Astrocyte (in vitro differentiated cells and primary cell): ENCODE results near the gene SLC4A5. TPM values are rescaled to one million over a fixed set of nuclear protein-coding genes. Genes with fewer than 3 reads are reported as not detected.

Source experiments
- DNase-seq: peaks from one replicate; pipeline ENCODE4 v3.0.0-alpha.2; 2010; ENCODE audit warnings: low read depth
- FAIRE-seq: peaks from 2 replicates; lab custom pipeline; 2011; peaks lifted over from hg19 to GRCh38; lab: Jason Lieb, UNC
- H2AFZ ChIP-seq: 2 replicates; pipeline ENCODE4 v1.6.0; 2012; ENCODE audit warnings: low read depth, low read length, inconsistent platforms
- H3K27ac ChIP-seq: 2 replicates; pipeline ENCODE4 v1.5.1; 2011; ENCODE audit warnings: low read depth, low read length, inconsistent platforms
- H3K27me3 ChIP-seq: 2 replicates; pipeline ENCODE4 v1.6.0; 2011; ENCODE audit warnings: low read length, inconsistent platforms; ENCODE audit not compliant: insufficient read depth
- H3K36me3 ChIP-seq: 2 replicates; pipeline ENCODE4 v1.5.1; 2011; ENCODE audit warnings: low read length, inconsistent platforms; ENCODE audit not compliant: insufficient read depth
- H3K4me1 ChIP-seq: 2 replicates; pipeline ENCODE4 v1.5.1; 2011; ENCODE audit warnings: low read length, inconsistent platforms; ENCODE audit not compliant: insufficient read depth
- H3K4me2 ChIP-seq: 2 replicates; pipeline ENCODE4 v1.6.0; 2012; ENCODE audit warnings: low read length, inconsistent platforms
- H3K4me3 ChIP-seq: 2 replicates; pipeline ENCODE4 v1.5.1; 2011; ENCODE audit warnings: low read depth, mild to moderate bottlenecking, low read length, inconsistent platforms; ENCODE audit not compliant: insufficient read depth
- H3K79me2 ChIP-seq: 2 replicates; pipeline ENCODE4 v1.6.0; 2012; ENCODE audit warnings: mild to moderate bottlenecking, low read length, inconsistent platforms; ENCODE audit not compliant: insufficient read depth
- H3K9ac ChIP-seq: 2 replicates; pipeline ENCODE4 v1.6.0; 2012; ENCODE audit warnings: mild to moderate bottlenecking, low read length, inconsistent platforms
- H3K9me3 ChIP-seq: 2 replicates; pipeline ENCODE4 v1.5.1; 2012; ENCODE audit warnings: low read depth, mild to moderate bottlenecking, low read length, inconsistent platforms; ENCODE audit not compliant: insufficient read depth
- H4K20me1 ChIP-seq: 2 replicates; pipeline ENCODE4 v1.6.0; 2012; ENCODE audit warnings: low read length, inconsistent platforms; ENCODE audit not compliant: insufficient read depth
- H3K27ac Mint-ChIP-seq: one replicate; pipeline ENCODE4 v1.8.0; 2021; ENCODE audit warnings: mild to moderate bottlenecking, mixed read lengths; ENCODE audit not compliant: unreplicated experiment
- H3K27me3 Mint-ChIP-seq: one replicate; pipeline ENCODE4 v1.8.0; 2021; ENCODE audit warnings: low read depth, mixed read lengths; ENCODE audit not compliant: unreplicated experiment
- H3K36me3 Mint-ChIP-seq: one replicate; pipeline ENCODE4 v1.8.0; 2021; ENCODE audit warnings: low read depth, mixed read lengths; ENCODE audit not compliant: unreplicated experiment
- H3K4me1 Mint-ChIP-seq: one replicate; pipeline ENCODE4 v1.8.0; 2021; ENCODE audit warnings: low read depth, mixed read lengths; ENCODE audit not compliant: unreplicated experiment
- H3K4me3 Mint-ChIP-seq: one replicate; pipeline ENCODE4 v1.8.0; 2021; ENCODE audit warnings: mild to moderate bottlenecking, moderate library complexity, mixed read lengths; ENCODE audit not compliant: unreplicated experiment
- H3K9me3 Mint-ChIP-seq: one replicate; pipeline ENCODE4 v1.8.0; 2021; ENCODE audit warnings: mild to moderate bottlenecking, mixed read lengths; ENCODE audit not compliant: unreplicated experiment
- EZH2 ChIP-seq: IDR thresholded peaks from 2 replicates; pipeline ENCODE4 v1.6.1; 2012; ENCODE audit warnings: mild to moderate bottlenecking, low read length, inconsistent platforms; ENCODE audit not compliant: insufficient read depth
- total RNA-seq: library from RNA; stranded (reverse); gene quantifications from 2 replicates; pipeline ENCODE4 v1.2.1, GENCODE V29; 2021
- TF ChIP-seq, protein P1 (sequence below): IDR thresholded peaks from 2 replicates; pipeline ENCODE4 v1.5.1; 2011; ENCODE audit warnings: low read depth, mild to moderate bottlenecking, inconsistent platforms, low read length, moderate library complexity; ENCODE audit not compliant: insufficient read depth

SLC4A5 gene
- total RNA-seq, 1 donor from 2014 or later, result 0.41 TPM

GRCh38 chr2:74349889-74350288, 6.7 kb upstream of the SLC4A5 start:
- H3K9me3 Mint-ChIP-seq, result no peaks in the 10 kb centered on the region
- FAIRE-seq, result no peak

DNA sequence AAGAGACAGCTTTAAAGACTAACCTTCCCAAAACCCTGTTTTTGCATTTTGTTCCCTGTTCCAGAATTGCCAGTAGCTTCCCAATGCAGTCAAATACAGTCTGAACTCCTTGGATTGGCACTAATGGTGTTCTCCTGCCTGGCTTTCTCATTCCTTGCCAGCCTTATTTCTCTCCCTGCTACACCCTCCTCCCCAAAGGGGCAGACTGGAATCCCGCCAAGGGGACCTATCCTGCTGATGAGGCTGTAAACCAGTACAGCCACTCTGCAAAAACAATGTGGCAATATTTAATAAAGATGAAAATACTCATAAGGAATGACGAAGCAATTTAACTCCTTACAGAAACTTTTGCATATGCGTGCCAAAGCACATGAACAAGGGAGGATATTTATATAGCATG, 4.5 kb upstream of the SLC4A5 start:
- Mint-ChIP-seq H3K27ac (no peak overlapping the region), H3K27me3 (peaks cover 3% of the 10 kb centered on the region), H3K4me3 (no peak overlapping the region), H3K36me3 (no peaks in the 10 kb centered on the region), H3K4me1 (no peaks in the 10 kb centered on the region), H3K9me3 (no peaks in the 10 kb centered on the region)
- no peak for DNase-seq
- Histone ChIP-seq H3K4me3 (no peak overlapping the region), H3K36me3 (no peaks in the 10 kb centered on the region), H2AFZ (no peak overlapping the region), H4K20me1 (no peaks in the 10 kb centered on the region), H3K4me2 (no peak overlapping the region), H3K27ac (no peak overlapping the region), H3K27me3 (peaks cover 3% of the 10 kb centered on the region), H3K4me1 (no peaks in the 10 kb centered on the region), H3K9ac (no peak overlapping the region), H3K9me3 (no peaks in the 10 kb centered on the region), H3K79me2 (no peaks in the 10 kb centered on the region)
- TF ChIP-seq EZH2, result no peak
- TF ChIP-seq, protein P1, sequence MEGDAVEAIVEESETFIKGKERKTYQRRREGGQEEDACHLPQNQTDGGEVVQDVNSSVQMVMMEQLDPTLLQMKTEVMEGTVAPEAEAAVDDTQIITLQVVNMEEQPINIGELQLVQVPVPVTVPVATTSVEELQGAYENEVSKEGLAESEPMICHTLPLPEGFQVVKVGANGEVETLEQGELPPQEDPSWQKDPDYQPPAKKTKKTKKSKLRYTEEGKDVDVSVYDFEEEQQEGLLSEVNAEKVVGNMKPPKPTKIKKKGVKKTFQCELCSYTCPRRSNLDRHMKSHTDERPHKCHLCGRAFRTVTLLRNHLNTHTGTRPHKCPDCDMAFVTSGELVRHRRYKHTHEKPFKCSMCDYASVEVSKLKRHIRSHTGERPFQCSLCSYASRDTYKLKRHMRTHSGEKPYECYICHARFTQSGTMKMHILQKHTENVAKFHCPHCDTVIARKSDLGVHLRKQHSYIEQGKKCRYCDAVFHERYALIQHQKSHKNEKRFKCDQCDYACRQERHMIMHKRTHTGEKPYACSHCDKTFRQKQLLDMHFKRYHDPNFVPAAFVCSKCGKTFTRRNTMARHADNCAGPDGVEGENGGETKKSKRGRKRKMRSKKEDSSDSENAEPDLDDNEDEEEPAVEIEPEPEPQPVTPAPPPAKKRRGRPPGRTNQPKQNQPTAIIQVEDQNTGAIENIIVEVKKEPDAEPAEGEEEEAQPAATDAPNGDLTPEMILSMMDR, result no peak
- no peak for FAIRE-seq

More at GRCh38 chr2:74349889-74350288, 6.7 kb upstream of the SLC4A5 start:
- H3K36me3 Mint-ChIP-seq, result peaks cover 7% of the 10 kb centered on the region
- Histone ChIP-seq H3K4me3 (no peak overlapping the region), H3K4me2 (no peak overlapping the region), H3K9me3 (no peaks in the 10 kb centered on the region), H4K20me1 (no peaks in the 10 kb centered on the region), H3K36me3 (no peaks in the 10 kb centered on the region), H3K27me3 (peaks cover 3% of the 10 kb centered on the region), H3K79me2 (no peaks in the 10 kb centered on the region), H3K4me1 (no peaks in the 10 kb centered on the region), H3K27ac (no peak overlapping the region), H2AFZ (no peak overlapping the region), H3K9ac (no peak overlapping the region)
- H3K27ac Mint-ChIP-seq, result no peak overlapping the region
- H3K4me3 Mint-ChIP-seq, result no peak overlapping the region
- peaks cover under 1% of the 10 kb centered on the region for H3K27me3 Mint-ChIP-seq
- no peaks in the 10 kb centered on the region for H3K4me1 Mint-ChIP-seq
- DNase-seq, result no peak
- TF ChIP-seq EZH2, result no peak
- TF ChIP-seq, protein P1, result no peak

GRCh38 chr2:74347303-74347702, 4.1 kb upstream of the SLC4A5 start:
- Histone ChIP-seq H3K27me3 (peaks cover 3% of the 10 kb centered on the region), H3K4me1 (no peaks in the 10 kb centered on the region), H3K36me3 (no peaks in the 10 kb centered on the region), H2AFZ (no peak overlapping the region), H3K9ac (no peak overlapping the region), H3K27ac (no peak overlapping the region), H3K9me3 (no peaks in the 10 kb centered on the region), H3K4me2 (no peak overlapping the region), H4K20me1 (no peaks in the 10 kb centered on the region), H3K79me2 (no peaks in the 10 kb centered on the region), H3K4me3 (no peak overlapping the region)
- Mint-ChIP-seq H3K9me3 (no peaks in the 10 kb centered on the region), H3K27me3 (peaks cover 3% of the 10 kb centered on the region), H3K27ac (no peak overlapping the region), H3K36me3 (no peaks in the 10 kb centered on the region), H3K4me3 (no peak overlapping the region), H3K4me1 (no peaks in the 10 kb centered on the region)
- TF ChIP-seq, protein P1, result no peak
- TF ChIP-seq EZH2, result no peak
- DNase-seq (no peak), FAIRE-seq (no peak)
